ENCODE measurements around the gene THRAP3.

- TF ChIP-seq REST (IDR thresholded peaks at IDR 0.05; ENCODE audit: insufficient read depth in 1 of 2, low read depth in 2 of 2, low read length in 2 of 2): no peak
- TF ChIP-seq POLR2AphosphoS5 (IDR thresholded peaks at IDR 0.05; ENCODE audit: low read depth, low read length): no peak
Observed at GRCh38 chr1:36274201-36274600, 50.0 kb downstream of the THRAP3 start.
